CD4-positive, alpha-beta T cell treated with Interleukin-4 for 4 hours (primary cell): ENCODE data around the gene MAMDC4.
"Not testable (repeated sequence)": the region's sequence is repeated elsewhere in the genome, so short reads cannot be mapped to it uniquely, and the experiment has no call there.

Experiments used
- DNase-seq: peaks from one replicate; pipeline ENCODE4 v3.0.0-alpha.2; 2020

Gene MAMDC4

GRCh38 chr9:136851941-136852663 is at the start of gene MAMDC4:
Gene MAMDC4 (plus strand): TSS chr9:136852346. CDS start chr9:136852417, 71 bp downstream.
- DNase-seq: no peak

DNA sequence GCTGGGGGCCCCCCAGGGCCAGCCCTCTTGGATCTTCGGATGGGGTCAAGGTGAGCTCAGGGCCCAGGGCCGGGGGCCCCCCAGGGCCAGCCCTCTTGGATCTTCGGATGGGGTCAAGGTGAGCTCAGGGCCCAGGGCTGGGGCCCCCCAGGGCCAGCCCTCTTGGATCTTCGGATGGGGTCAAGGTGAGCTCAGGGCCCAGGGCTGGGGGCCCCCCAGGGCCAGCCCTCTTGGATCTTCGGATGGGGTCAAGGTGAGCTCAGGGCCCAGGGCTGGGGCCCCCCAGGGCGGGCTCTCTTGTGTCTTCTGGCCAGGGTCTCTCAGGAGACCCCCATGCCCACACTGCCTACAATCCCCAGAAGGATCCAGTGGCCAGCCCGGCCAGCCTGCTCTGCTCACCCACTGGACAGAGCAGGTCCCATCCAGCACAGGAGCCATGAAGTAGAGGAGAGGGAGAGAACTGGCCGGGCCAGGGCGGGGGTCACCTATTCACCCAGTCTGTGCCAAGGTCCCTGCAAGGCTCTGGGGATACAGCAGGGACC is 49.1 kb upstream of the MAMDC4 start:
- not testable (repeated sequence) for DNase-seq

GRCh38 chr9:136803551-136804508 is 48.3 kb upstream of the MAMDC4 start:
- DNase-seq: no peak

- no peak for DNase-seq
Measured at GRCh38 chr9:136804509-136805206, 47.5 kb upstream of the MAMDC4 start.

GRCh38 chr9:136805207-136805740 is 46.9 kb upstream of the MAMDC4 start:
- DNase-seq: no peak

GRCh38 chr9:136806067-136806466 is 46.1 kb upstream of the MAMDC4 start:
- no peak for DNase-seq

- DNase-seq: no peak
Measured at GRCh38 chr9:136806631-136807201, 45.4 kb upstream of the MAMDC4 start.

DNA sequence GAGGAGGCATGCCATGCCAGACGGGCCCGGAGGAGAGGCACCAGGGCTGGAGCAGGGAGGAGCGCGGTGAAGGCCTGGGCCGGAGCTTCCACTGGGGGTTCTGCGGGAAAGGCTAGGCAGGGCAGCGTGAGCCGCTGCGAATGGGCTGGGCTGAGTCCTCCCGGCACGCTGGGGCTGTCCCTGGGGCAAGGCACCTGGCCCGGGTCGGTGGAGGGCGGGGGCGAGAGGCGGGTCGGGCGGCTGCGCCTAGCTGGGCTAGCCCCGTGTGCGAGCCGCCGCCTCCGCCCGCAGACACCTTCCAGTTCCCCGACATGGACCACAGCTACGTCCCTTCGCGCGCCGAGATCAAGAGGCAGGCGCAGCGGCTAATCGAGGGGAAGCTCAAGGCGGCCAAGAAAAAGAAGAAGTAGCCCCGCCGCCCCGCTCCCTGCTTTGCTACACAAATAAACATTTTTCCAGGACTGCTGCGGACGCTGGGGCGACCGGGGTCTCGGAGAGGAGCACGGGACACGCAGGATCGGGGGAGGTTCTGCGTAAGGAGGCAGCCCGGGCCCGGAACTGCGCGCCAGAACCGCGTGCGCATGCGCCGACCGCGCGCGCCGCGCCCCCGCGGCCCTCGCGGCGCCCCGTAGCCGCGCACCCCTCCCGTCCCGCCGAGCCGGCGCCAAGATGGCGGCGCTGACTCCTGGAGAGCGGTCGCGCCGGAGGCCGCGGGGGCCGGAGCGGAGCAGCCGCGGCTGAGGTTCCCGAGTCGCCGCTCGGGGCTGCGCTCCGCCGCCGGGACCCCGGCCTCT is 44.7 kb upstream of the MAMDC4 start, which contains the start of gene RABL6:
Gene RABL6, plus strand, starts transcription at position 668 of the 794 bp plus-strand sequence. CDS start 249 bp downstream, outside the sequence.
- DNase-seq: peak; percentile 79

DNA sequence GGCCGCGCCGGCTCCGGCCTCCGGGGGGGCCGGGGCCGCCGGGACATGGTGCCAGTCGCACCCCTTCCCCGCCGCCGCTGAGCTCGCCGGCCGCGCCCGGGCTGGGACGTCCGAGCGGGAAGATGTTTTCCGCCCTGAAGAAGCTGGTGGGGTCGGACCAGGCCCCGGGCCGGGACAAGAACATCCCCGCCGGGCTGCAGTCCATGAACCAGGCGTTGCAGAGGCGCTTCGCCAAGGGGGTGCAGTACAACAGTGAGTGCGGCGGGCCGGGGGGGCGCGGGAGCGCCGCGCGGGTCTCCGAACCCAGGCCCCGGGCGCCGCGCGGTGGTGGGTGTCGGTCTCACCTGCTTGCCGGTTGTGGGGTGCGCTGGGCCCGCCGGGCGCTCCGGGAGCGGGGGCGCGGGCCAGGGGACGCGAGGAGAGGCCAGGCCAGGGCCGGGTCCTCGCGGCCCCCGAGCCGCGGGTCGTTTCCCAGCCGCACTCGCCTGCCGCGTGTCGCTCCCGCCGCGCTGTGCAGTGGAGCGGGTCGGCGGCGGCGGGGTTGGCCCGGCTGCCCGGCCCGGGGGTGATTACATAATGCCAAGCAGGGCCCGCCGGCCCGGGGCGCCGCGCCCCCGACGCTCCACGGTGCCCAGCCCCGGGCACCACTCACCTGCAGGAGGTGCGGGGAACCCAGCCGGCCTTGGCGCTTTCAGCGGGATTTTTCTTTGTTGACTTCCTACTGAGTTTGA is 43.9 kb upstream of the MAMDC4 start:
- peak; percentile 33 for DNase-seq

DNA sequence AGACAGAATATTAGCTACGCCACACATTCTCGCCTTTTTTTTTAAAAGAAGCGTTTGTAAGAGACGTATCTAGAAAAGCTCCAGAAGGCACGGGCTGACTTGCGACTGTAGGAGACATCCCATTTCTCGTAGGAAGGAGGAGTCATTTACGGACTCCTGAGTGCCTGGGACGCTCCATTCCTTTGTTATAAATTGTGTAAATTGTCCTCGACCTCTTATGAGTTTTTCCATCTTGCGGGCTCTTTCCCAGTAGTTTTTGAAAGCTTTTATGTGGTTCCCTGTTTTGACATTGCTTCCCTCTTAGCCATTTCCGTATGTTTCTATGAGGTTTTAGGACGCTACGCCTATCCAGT is 43.4 kb upstream of the MAMDC4 start:
- no peak for DNase-seq

DNA sequence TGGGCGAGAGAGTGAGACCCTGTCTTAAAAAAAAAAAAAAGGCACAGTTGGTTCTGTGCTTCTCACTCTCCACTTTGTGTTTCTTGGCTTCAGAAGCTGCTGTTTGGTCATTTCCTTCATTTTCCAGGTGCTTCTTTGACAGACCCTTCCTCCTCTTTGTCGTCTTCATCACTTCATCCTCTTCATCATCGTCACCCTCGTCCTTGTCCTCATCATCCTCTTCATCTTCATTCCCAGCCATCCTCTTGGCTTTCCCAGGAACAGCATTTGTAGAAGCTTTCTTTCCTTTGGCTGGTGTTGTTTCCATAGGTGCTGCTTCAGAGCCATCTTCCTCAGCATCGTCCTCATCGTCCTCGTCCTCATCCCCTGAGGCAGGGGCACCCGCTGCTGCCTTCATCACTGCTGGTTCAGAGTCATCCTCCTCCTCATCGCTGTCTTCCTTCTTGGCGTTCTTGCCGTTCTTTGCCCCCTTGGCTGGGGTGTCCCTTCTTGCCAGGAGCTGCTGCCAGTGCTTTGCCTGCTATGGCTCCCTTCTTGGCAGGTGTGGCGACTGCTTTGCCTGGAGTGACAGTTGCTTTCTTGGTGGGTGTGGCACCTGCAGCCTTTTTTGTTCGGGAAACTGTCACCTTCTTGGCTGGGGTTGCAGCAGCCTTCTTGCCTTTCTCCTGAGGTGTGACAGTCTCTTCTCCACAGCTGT is 37.3 kb upstream of the MAMDC4 start:
- DNase-seq: no peak

- no peak for DNase-seq
Measured at GRCh38 chr9:136815422-136815782, 36.7 kb upstream of the MAMDC4 start.

DNA sequence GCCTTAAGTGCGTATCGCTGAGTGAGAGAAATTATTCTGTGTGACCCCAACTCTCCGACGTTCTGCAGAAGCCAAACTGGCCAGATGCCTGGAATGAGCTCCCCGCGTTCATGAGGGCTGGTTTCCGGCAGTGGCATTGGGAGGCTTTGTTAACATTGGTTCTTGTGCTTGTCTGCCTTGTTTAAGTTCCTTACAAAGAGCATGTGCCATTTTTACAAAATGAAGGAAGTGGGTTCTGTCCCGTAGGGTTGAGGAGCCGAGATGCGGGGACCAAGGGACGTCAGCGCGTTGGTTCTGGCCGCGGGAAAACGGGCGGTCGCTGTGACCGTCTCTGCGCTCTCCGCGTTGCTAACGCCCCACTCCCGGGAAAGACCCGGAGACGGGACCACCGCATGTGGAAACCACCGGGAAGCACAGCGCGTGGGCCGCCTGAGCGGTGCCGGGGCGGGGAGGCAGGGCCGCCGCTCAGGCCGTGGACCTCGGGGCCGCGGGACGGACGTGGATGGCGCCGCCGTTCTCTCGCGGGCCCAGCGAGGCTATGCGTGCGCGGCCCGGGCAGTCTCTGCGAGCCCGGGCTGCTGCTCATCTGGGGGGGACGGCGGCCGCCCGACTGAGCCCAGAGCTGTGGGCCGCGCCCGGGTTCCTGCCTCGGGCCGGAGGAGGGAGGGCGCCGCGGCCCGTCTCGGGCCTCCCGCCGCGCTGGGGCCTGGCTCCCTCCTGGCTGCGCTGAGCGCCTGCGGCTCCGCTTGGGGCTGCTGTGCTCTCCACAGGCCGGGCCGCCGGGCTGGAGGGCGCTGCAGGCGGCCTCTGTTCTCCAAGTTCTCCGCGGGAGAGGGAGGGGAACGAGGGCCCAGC is 30.9 kb upstream of the MAMDC4 start:
- DNase-seq: no peak

- no peak for DNase-seq
Measured at GRCh38 chr9:136821826-136822544, 30.2 kb upstream of the MAMDC4 start.

- DNase-seq: no peak
Measured at GRCh38 chr9:136823136-136824046, 28.8 kb upstream of the MAMDC4 start.

- no peak for DNase-seq
Measured at GRCh38 chr9:136824496-136825225, 27.5 kb upstream of the MAMDC4 start.
